H7 (cell line): ENCODE data around the gene LCMT1. TPM values are rescaled to one million over a fixed set of nuclear protein-coding genes. Genes with fewer than 3 reads are reported as not detected.
"Not testable (repeated sequence)": the region's sequence is repeated elsewhere in the genome, so short reads cannot be mapped to it uniquely, and the experiment has no call there.

Experiments used
- DNase-seq: peaks from one replicate; pipeline ENCODE4 v3.0.0; 2012
- H3K27me3 ChIP-seq: 2 replicates; pipeline ENCODE4 v1.6.0; 2011; ENCODE audit warnings: mild to moderate bottlenecking, low read length; ENCODE audit not compliant: control insufficient read depth, insufficient read depth
- H3K36me3 ChIP-seq: replicated peaks from 2 replicates; pipeline ENCODE4 v1.5.1; 2011; ENCODE audit warnings: low read length; ENCODE audit not compliant: control insufficient read depth, insufficient read depth
- H3K4me3 ChIP-seq: 2 replicates; pipeline ENCODE4 v1.5.1; 2011; ENCODE audit warnings: low read depth, mild to moderate bottlenecking, control low read depth, low read length, moderate library complexity; ENCODE audit not compliant: insufficient read depth
- total RNA-seq: library from RNA; depleted of rRNA; stranded (reverse); fragments of >200 nt; shearing (Covaris generic); gene quantifications from 2 replicates; pipeline ENCODE4 v1.2.3, GENCODE V29; 2014

LCMT1 gene
- total RNA-seq, 1 experiment from 2014 or later, result 32.5 TPM

- Histone ChIP-seq H3K4me3 (no peak overlapping the region), H3K27me3 (no peaks in the 10 kb centered on the region), H3K36me3 (no peaks in the 10 kb centered on the region)
- no peak for DNase-seq
Measured at GRCh38 chr16:25109643-25110042, 1.9 kb upstream of the LCMT1 start.

- H3K4me3 ChIP-seq, result peak overlapping the region; percentile 62
- no peak for DNase-seq
- 0 out of 2 replicates have a peak, but pooled peaks cover 1% of the 10 kb centered on the region for H3K36me3 ChIP-seq
Measured at GRCh38 chr16:25110387-25110947, 1.1 kb upstream of the LCMT1 start.

GRCh38 chr16:25114121-25114520, 2.6 kb downstream of the LCMT1 start:
- Histone ChIP-seq H3K36me3 (peaks cover 4% of the 10 kb centered on the region), H3K27me3 (no peaks in the 10 kb centered on the region), H3K4me3 (no peak overlapping the region)
- no peak for DNase-seq

More at GRCh38 chr16:25110387-25110947, 1.1 kb upstream of the LCMT1 start:
- no peaks in the 10 kb centered on the region for H3K27me3 ChIP-seq

GRCh38 chr16:25118851-25119578, 7.5 kb downstream of the LCMT1 start:
- no peak for DNase-seq
- Histone ChIP-seq H3K4me3 (no peak overlapping the region), H3K27me3 (no peaks in the 10 kb centered on the region), H3K36me3 (peaks cover 4% of the 10 kb centered on the region)

GRCh38 chr16:25121824-25122600, 10.5 kb downstream of the LCMT1 start:
- peaks cover under 1% of the 10 kb centered on the region for H3K36me3 ChIP-seq
- no peak overlapping the region for H3K4me3 ChIP-seq
- no peak for DNase-seq
- no peaks in the 10 kb centered on the region for H3K27me3 ChIP-seq

- Histone ChIP-seq H3K4me3 (no peak overlapping the region), H3K36me3 (peaks cover 7% of the 10 kb centered on the region), H3K27me3 (no peaks in the 10 kb centered on the region)
- DNase-seq, result no peak
Measured at GRCh38 chr16:25124503-25124902, 13.0 kb downstream of the LCMT1 start.

- not testable (repeated sequence) for DNase-seq, H3K36me3 ChIP-seq, H3K27me3 ChIP-seq, H3K4me3 ChIP-seq
Measured at GRCh38 chr16:25126086-25126666, 14.6 kb downstream of the LCMT1 start.

- no peak overlapping the region for H3K4me3 ChIP-seq
- no peaks in the 10 kb centered on the region for H3K27me3 ChIP-seq
- DNase-seq, result no peak
- peaks cover 7% of the 10 kb centered on the region for H3K36me3 ChIP-seq
Measured at GRCh38 chr16:25126820-25127232, 15.3 kb downstream of the LCMT1 start.

GRCh38 chr16:25132751-25133150, 21.2 kb downstream of the LCMT1 start:
- not testable (repeated sequence) for DNase-seq, H3K27me3 ChIP-seq, H3K4me3 ChIP-seq
- H3K36me3 ChIP-seq, result peaks cover 12% of the 10 kb centered on the region

GRCh38 chr16:25134166-25134700, 22.7 kb downstream of the LCMT1 start:
- no peak for DNase-seq
- no peak overlapping the region for H3K4me3 ChIP-seq
- H3K36me3 ChIP-seq, result peaks cover 11% of the 10 kb centered on the region
- no peaks in the 10 kb centered on the region for H3K27me3 ChIP-seq

GRCh38 chr16:25135254-25135878, 23.8 kb downstream of the LCMT1 start:
- Histone ChIP-seq H3K4me3 (no peak overlapping the region), H3K27me3 (no peaks in the 10 kb centered on the region), H3K36me3 (peaks cover 13% of the 10 kb centered on the region)
- DNase-seq, result no peak

- no peak overlapping the region for H3K4me3 ChIP-seq
- no peaks in the 10 kb centered on the region for H3K27me3 ChIP-seq
- no peak for DNase-seq
- peaks cover 18% of the 10 kb centered on the region for H3K36me3 ChIP-seq
Measured at GRCh38 chr16:25138130-25138529, 26.6 kb downstream of the LCMT1 start.

GRCh38 chr16:25140459-25140858, 28.9 kb downstream of the LCMT1 start:
- Histone ChIP-seq H3K27me3 (no peaks in the 10 kb centered on the region), H3K36me3 (peaks cover 23% of the 10 kb centered on the region), H3K4me3 (no peak overlapping the region)
- no peak for DNase-seq

GRCh38 chr16:25141648-25142047, 30.1 kb downstream of the LCMT1 start:
- DNase-seq, result no peak
- Histone ChIP-seq H3K4me3 (no peak overlapping the region), H3K27me3 (no peaks in the 10 kb centered on the region), H3K36me3 (peaks cover 23% of the 10 kb centered on the region)
